Mucosa of stomach (tissue), 1 donor: ENCODE measurements around the gene ANKFN1.

Experiments
- H3K27me3 ChIP-seq: one replicate; pipeline ENCODE4 v1.7.0; 2013; ENCODE audit warnings: mild to moderate bottlenecking, low read length; ENCODE audit not compliant: control insufficient read depth, insufficient read depth
- H3K36me3 ChIP-seq: one replicate; pipeline ENCODE4 v1.7.0; 2013; ENCODE audit warnings: low read length; ENCODE audit not compliant: control insufficient read depth, insufficient read depth
- H3K4me1 ChIP-seq: one replicate; pipeline ENCODE4 v1.7.0; 2013; ENCODE audit warnings: mild to moderate bottlenecking, low read length; ENCODE audit not compliant: control insufficient read depth, insufficient read depth
- H3K4me3 ChIP-seq: one replicate; pipeline ENCODE4 v1.7.0; 2013; ENCODE audit warnings: low read length
- H3K9ac ChIP-seq: one replicate; pipeline ENCODE4 v1.7.0; 2013; ENCODE audit warnings: mild to moderate bottlenecking, low read length, moderate library complexity
- H3K9me3 ChIP-seq: one replicate; pipeline ENCODE4 v1.7.0; 2013; ENCODE audit warnings: mild to moderate bottlenecking, low read length, moderate library complexity; ENCODE audit not compliant: control insufficient read depth
- donor health status: Pancreatic carcinoma.

Gene ANKFN1

DNA sequence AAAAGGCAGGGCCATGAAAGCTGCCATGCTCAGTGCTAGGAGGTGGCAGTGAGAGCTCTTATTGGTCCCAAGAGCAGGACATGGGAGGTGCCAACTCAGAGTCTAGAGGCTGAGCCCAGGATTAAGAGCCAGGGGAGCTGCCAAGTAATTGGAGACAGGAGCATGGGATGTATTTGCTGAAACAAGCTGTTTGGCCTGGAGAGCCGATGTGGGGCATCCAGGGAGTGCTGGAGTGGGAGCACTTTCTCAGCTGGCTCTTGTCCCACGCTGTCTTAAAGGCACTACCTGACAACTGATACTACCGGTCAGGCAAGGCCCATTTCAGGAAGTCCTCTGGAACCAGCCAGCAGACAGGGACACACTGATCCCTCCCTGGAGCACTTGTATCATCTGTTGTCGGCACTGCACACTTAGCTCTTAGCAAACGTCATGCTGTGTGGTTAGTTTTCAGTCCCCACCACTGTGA lies 19.3 kb downstream of the ANKFN1 start:
- Histone ChIP-seq H3K9me3 (no peaks in the 10 kb centered on the region), H3K36me3 (no peaks in the 10 kb centered on the region), H3K27me3 (no peaks in the 10 kb centered on the region), H3K9ac (no peak overlapping the region), H3K4me1 (peaks cover 15% of the 10 kb centered on the region), H3K4me3 (no peak overlapping the region)

DNA sequence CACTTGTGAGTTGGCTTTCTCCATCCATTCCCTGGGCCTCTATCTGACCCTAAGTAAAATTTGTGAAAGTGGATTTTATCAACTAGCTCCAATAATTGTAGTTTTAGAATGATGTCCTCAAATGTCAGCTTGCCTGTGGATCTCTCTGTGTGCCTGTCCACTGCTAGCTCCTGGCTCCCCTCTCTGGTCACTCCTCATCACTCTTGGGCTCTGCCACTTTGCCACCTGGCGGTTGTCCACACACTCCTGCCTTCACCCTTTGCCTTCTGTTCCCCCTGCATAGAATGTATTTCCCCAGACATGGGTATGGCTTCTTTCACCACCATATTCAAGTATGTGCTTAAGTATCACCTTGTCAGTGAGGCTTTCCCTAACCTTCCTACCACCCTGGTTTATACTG lies 19.8 kb downstream of the ANKFN1 start:
- no peak overlapping the region for H3K4me3 ChIP-seq
- no peaks in the 10 kb centered on the region for H3K36me3 ChIP-seq
- no peaks in the 10 kb centered on the region for H3K9me3 ChIP-seq
- no peaks in the 10 kb centered on the region for H3K27me3 ChIP-seq
- no peak overlapping the region for H3K9ac ChIP-seq
- H3K4me1 ChIP-seq, result peaks cover 15% of the 10 kb centered on the region

- Histone ChIP-seq H3K4me1 (peaks cover 15% of the 10 kb centered on the region), H3K9ac (no peak overlapping the region), H3K9me3 (no peaks in the 10 kb centered on the region), H3K36me3 (no peaks in the 10 kb centered on the region), H3K4me3 (no peak overlapping the region), H3K27me3 (no peaks in the 10 kb centered on the region)
Observed at GRCh38 chr17:56173958-56174835, 20.9 kb downstream of the ANKFN1 start.

- H3K36me3 ChIP-seq, result no peaks in the 10 kb centered on the region
- H3K27me3 ChIP-seq, result no peaks in the 10 kb centered on the region
- no peak overlapping the region for H3K9ac ChIP-seq
- no peaks in the 10 kb centered on the region for H3K9me3 ChIP-seq
- H3K4me3 ChIP-seq, result no peak overlapping the region
- H3K4me1 ChIP-seq, result peaks cover 15% of the 10 kb centered on the region
Observed at GRCh38 chr17:56175299-56175955, 22.2 kb downstream of the ANKFN1 start.

- H3K4me3 ChIP-seq, result no peak overlapping the region
- H3K36me3 ChIP-seq, result no peaks in the 10 kb centered on the region
- no peaks in the 10 kb centered on the region for H3K27me3 ChIP-seq
- H3K9me3 ChIP-seq, result no peaks in the 10 kb centered on the region
- H3K9ac ChIP-seq, result no peak overlapping the region
- H3K4me1 ChIP-seq, result peaks cover 15% of the 10 kb centered on the region
Observed at GRCh38 chr17:56176091-56176490, 22.8 kb downstream of the ANKFN1 start.

- Histone ChIP-seq H3K4me3 (no peak overlapping the region), H3K27me3 (no peaks in the 10 kb centered on the region), H3K9me3 (no peaks in the 10 kb centered on the region), H3K9ac (no peak overlapping the region), H3K36me3 (no peaks in the 10 kb centered on the region), H3K4me1 (peaks cover 15% of the 10 kb centered on the region)
Observed at GRCh38 chr17:56177361-56177760, 24.1 kb downstream of the ANKFN1 start.

GRCh38 chr17:56178203-56178602 lies 24.9 kb downstream of the ANKFN1 start:
- H3K9me3 ChIP-seq, result no peaks in the 10 kb centered on the region
- no peaks in the 10 kb centered on the region for H3K27me3 ChIP-seq
- H3K4me3 ChIP-seq, result no peak overlapping the region
- H3K9ac ChIP-seq, result no peak overlapping the region
- H3K36me3 ChIP-seq, result no peaks in the 10 kb centered on the region
- peaks cover 11% of the 10 kb centered on the region for H3K4me1 ChIP-seq

GRCh38 chr17:56182081-56182480 lies 28.8 kb downstream of the ANKFN1 start:
- Histone ChIP-seq H3K9me3 (no peaks in the 10 kb centered on the region), H3K36me3 (no peaks in the 10 kb centered on the region), H3K9ac (no peak overlapping the region), H3K4me1 (no peaks in the 10 kb centered on the region), H3K4me3 (no peak overlapping the region), H3K27me3 (no peaks in the 10 kb centered on the region)

DNA sequence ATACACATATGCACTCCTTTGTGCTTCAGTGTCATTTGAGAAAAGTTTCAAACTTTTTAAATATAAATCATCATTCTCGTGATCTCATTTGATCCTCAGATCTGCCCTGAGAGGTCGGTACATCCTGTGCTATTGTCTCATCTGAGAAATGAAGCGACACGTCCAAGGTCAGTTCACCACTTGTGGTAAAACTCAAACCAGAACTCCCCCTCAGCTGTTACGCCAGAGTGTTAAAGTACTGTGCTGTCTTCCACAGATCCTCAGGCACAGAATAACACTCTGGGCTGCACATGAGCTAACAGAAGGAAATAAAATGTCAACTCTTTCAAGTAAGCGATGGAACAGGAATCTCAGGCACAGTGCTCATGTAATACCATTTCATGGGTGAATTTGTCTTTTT lies 31.4 kb downstream of the ANKFN1 start:
- H3K4me1 ChIP-seq, result no peaks in the 10 kb centered on the region
- no peaks in the 10 kb centered on the region for H3K27me3 ChIP-seq
- no peaks in the 10 kb centered on the region for H3K36me3 ChIP-seq
- no peaks in the 10 kb centered on the region for H3K9me3 ChIP-seq
- no peak overlapping the region for H3K9ac ChIP-seq
- H3K4me3 ChIP-seq, result no peak overlapping the region

GRCh38 chr17:56185491-56186221 lies 32.4 kb downstream of the ANKFN1 start:
- no peaks in the 10 kb centered on the region for H3K4me1 ChIP-seq
- H3K9me3 ChIP-seq, result no peaks in the 10 kb centered on the region
- no peaks in the 10 kb centered on the region for H3K36me3 ChIP-seq
- no peaks in the 10 kb centered on the region for H3K27me3 ChIP-seq
- no peak overlapping the region for H3K9ac ChIP-seq
- no peak overlapping the region for H3K4me3 ChIP-seq

GRCh38 chr17:56186222-56186786 lies 33.0 kb downstream of the ANKFN1 start:
- no peaks in the 10 kb centered on the region for H3K9me3 ChIP-seq
- H3K4me1 ChIP-seq, result no peaks in the 10 kb centered on the region
- H3K9ac ChIP-seq, result no peak overlapping the region

More at GRCh38 chr17:56186222-56186786, 33.0 kb downstream of the ANKFN1 start:
- Histone ChIP-seq H3K27me3 (no peaks in the 10 kb centered on the region), H3K4me3 (no peak overlapping the region), H3K36me3 (no peaks in the 10 kb centered on the region)
